NOMO-1 treated with DMSO at 0.1 percent for 48 hours (cell line): ENCODE measurements around the gene FAM171A2.
A peak's percentile ranks its signal among the peaks of the same experiment; 100 is the strongest.

ENCODE experiments used
- DNase-seq: peaks from one replicate; lab custom pipeline; 2025; ENCODE audit not compliant: unreplicated experiment; lab: John Stamatoyannopoulos, UW

Gene FAM171A2

DNA sequence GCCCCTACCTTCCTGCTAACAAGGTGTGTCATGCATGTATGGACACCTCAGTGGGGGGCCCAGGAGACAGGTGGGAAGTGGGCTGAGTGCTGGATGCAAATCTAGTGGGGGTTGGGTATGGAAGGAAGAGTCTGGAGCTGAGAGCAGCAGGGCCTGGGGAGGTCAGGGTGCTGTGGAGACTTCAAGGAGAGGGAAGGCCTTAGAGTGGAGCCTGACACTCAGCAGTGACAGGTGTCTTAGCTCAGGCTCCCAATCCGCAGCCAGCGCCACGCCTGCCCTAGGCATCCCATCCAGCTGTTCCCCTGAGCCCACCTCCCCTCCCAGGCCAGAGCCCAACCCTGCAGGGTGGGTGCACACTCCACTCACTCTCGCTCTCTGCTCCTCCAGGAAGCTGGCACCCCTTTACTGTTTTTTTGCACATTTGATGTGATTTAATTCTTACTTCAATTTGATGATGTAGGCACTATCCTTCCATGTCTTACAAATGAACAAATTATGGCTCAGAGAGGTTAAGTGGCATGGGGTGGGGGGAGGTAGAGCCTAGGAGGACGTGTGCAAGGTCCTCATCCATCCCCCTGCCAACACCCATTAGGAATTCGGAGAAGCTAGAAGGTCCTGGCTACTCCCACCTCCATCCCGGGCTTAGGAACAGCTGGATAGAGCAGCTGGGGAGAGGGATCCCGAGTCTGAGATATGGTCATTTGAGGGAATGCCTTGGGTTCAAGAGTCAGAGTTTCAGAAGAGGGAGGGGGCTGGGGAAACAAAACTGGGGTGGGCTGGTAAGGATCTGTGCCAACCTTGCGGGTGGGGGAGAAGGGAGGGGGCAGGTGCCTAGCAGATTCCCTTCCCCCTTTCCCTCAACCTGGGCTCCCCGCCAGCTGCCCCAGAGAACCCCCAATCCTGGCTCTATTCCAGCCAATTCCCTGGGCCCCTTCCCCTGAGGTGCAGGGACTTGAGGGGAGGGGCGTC, 2.1 kb downstream of the FAM171A2 start:
- no peak for DNase-seq

DNA sequence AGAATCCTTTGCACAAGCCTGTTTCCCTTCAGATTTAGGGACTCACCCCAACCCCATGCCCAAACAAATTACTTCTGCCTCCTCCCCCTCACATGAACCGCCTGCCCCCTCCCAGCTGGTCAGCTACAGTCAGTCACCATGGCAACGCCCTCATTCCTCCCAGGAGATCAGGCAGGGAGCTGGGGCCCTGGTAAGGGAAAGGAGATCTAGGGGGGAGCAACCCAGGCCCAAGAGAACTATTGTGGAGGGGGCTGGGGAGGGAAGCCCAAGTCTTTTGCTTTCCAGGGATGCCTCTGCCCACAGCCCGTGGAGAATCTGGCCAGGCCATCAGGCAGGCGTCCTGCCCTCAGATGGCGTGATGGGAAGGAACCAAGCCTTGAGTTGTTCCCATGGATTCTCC, 2.8 kb downstream of the FAM171A2 start:
- DNase-seq = no peak

DNA sequence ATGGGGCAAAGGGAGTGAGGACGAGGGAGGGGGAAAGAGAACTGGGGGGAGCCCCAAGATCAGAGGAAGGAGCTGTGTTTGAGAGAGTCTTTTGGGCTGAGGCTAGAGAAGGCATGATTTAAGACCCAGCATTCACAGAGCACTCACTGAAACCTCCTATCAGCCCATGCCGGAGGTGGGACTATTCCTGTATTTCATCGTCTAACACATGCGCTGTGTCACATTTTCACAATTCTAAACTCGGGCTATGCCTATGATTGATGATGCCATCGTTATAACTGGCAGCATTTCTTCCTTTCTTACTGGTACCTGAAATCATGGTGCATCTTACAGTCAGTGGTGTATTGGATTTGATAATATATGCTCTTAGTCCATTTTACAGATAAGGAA, 3.5 kb downstream of the FAM171A2 start:
- DNase-seq = no peak

DNA sequence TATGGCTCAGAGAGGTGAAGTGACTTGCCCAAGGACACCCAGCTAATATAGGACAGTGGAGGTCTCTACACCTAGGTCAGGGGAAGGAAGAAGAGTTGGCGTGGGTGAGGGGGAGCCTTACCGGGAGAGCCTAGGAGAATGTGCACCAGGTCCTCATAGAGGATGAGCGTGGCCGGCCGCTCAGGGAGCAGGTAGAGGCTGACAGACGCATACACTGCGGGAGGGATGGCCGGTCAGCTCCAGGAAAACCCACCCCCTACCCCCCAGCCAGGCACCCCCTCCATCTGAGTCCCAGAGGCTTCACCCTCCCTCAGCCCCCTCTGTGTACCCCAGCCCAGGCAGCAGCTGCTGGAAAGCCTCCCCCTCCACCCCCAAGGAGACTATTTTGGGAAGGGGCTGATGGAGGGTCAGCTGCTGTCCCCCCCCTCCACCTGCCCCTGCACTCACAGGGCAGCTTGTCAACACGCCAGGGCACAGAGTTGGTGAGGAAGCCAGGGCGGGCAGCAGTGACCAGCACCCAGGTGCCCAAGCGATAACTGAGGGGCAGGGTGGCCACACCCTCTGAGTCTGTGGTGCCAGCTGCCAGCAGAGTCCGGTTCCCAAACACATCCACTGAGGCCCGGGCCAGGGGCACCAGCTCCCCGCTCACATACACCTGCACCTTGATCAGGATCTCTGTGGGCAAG, 4.1 kb downstream of the FAM171A2 start:
- DNase-seq = no peak

DNA sequence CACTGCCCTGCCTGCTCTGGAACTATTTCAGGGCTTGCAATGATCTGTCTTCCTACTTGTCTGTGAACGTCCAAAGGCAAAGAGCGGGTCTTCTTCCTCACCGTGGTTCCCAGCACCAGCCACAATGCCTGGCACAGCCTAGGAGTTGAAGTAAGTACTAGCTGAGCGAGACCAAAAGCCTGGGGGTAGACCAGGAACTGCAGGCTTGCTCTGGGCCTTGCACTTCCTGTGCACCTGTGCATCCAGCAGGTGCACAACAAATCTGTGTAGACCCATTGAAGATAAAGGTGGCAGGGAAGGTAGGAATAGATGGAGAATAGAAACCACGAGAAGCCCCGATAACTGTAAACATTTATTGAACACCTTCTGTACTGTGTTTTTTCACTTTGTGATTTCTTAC, 4.6 kb downstream of the FAM171A2 start:
- no peak for DNase-seq

DNA sequence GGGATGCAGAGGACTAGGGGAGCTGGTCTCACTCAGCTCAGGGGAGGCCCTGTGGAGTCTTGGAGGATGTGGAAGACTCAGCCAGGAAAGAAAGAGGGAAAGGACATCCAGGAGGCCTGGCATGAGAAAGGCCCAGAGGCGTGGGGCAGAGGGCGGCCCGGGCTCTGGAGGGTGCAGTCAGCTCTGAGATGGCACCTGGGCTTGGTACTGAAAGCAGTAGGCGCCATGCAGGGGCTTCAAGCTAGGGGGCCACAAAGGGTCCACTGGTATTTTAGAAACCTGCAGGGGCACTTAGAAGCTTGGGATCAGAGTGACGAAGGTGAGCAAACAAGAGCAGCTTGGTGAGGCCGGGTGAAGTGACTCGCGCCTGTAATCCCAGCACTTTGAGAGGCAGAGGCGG, 5.6 kb downstream of the FAM171A2 start:
- no peak for DNase-seq

DNA sequence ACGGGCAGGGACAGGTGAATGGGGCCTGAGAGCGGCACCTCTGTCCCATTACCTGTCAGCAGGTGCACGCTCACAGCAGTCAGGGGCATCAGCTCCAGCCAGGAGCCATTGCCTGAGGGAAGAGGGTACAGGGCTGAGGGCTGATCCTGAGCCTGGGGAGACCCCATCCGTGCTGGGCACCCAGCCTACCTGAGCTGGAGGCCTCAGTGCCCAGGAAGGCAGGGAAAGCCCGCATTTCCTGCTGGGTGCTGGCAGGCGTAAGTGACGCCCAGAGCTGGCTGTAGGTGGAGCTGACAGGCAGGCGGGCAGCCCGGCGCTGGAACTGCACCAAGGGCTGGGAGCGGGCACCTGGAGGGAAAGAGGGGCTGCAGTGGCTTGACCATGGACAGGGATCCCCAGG, 7.4 kb downstream of the FAM171A2 start:
- no peak for DNase-seq

DNA sequence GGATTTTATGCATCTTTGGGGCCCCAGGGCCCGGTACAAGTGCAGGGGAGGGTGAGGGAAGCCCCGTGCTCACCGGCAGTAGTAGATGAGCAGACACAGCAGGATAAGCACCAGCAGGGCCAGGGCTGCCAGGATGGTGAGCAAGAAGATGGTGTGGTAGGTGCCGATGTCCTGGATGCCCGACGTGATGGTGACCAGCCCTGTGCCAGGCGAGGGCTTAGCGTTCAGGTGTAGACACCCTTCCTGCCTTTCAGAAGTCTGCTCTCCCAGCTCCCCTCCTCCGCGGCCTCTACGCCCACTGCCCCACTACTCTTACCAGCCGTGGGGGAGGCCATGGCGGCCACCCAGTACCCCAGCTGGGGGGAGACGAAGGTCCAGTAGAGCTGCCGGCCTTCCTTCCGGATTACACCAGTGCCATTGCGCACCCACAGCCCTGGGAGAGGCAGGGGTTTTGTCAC, 8.0 kb downstream of the FAM171A2 start:
- no peak for DNase-seq

DNA sequence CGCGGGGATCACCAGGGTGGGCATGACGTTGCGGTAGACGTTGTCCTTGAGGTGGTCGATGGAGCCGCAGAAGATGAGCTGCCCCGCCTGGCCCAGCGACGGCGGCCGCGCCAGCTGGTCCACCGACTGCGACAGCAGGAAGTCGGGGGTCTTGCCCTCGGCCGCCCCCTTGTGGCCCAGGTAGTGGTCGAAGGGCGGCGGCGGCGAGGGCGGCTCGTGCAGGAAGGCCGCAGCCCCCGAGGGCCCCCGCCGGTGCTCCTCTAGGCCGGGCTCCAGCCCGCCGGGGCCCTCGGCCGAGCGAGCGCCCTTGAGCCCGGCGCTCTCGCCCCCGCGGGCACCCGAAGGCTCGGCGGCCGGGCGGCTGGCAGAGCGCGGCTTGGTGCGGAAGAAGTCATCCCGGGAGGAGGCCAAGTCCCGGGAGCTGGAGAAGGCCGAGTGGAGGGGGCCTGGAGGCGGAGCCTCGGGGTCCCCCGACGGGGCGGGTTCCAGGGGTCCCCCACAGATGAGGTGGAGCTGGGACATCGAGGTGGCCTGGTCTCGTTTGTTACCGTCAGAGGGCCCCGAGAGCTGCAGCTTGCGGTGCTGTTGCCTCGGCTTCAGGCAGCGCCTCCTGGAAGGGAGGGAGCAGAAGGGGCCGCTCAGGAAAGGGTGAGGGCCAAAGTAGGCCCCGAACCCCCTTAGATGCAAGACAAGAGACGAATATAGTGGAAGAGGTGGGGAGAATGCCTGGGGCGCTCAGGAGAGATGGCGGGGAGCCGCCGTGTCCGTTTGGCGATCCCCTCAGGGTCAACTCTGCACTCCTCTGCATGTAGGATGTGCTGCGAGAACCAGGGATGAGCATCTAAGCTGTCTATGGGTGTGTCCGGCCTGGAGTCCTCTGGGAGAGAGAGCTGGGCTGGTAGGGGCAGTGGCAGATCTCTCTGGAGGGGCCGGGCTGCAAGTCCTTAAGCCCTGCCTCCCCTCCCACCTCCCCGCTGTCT, 8.8 kb downstream of the FAM171A2 start:
- DNase-seq = peak; percentile 23

DNA sequence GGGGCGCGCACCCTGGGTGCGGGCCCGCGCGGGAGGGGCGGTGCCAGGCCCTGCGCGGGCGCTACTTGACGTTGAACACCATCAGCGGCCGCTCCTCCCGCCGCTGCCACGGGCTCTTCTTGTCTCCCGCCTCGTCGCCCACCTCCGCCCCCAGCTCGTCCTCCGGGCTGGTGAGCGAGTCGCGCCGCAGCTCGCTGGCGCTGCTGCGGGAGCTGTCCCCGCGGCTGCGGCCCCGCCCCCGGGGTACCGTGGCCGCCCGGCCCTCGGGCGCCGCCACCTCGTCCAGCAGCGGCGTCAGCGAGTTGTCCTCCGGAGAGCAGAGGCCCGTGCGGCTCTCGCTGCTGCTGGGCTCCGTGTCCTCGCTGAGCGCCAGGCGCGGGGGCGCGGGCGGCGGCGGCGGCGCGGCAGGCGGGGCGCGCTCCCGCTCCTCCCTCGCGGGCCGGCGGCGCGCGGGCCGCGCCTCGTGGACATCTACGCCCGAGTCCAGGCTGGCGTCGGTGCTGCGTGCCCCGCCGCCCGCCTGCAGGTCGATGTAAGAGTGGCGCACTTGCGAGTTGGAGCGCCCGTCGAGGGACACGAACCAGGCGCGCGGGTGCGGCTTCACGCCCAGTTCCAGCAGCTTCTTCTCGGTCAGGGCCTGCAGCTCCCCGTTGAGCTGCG, 9.9 kb downstream of the FAM171A2 start:
- DNase-seq = peak; percentile 12

DNA sequence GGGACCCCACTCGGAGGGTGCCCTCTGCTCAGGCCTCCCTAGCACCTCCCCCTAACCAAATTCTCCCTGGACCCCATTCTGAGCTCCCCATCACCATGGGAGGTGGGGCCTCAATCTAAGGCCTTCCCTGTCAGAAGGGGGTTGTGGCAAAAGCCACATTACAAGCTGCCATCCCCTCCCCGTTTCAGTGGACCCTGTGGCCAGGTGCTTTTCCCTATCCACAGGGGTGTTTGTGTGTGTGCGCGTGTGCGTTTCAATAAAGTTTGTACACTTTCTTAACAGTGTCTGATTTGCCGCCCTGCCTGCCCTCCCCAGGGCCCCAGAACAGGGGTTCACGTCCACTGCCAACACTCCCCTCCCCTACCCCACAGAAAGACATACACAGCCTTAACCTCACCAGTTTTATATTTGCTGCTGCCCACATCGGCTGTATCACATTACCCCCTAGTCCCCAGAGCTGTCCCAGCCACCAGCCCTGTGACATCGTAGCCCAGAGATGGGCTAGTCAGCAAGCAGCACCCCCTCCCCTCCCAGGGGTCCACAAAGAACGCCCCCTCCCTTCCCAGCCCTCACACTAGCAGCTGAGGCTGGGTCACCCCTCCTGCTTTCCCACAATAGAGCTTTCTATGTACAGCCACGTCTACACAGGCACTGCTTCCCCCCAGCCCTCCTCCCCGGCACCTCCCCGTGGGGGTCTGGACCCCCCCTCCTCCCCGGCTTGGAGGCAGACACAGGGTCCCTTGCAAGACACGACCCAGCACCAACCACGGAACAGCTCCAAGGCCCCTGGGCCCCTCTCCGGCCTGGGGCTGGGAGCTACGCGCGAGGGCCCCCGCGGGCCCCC, 10.6 kb downstream of the FAM171A2 start:
- no peak for DNase-seq

DNA sequence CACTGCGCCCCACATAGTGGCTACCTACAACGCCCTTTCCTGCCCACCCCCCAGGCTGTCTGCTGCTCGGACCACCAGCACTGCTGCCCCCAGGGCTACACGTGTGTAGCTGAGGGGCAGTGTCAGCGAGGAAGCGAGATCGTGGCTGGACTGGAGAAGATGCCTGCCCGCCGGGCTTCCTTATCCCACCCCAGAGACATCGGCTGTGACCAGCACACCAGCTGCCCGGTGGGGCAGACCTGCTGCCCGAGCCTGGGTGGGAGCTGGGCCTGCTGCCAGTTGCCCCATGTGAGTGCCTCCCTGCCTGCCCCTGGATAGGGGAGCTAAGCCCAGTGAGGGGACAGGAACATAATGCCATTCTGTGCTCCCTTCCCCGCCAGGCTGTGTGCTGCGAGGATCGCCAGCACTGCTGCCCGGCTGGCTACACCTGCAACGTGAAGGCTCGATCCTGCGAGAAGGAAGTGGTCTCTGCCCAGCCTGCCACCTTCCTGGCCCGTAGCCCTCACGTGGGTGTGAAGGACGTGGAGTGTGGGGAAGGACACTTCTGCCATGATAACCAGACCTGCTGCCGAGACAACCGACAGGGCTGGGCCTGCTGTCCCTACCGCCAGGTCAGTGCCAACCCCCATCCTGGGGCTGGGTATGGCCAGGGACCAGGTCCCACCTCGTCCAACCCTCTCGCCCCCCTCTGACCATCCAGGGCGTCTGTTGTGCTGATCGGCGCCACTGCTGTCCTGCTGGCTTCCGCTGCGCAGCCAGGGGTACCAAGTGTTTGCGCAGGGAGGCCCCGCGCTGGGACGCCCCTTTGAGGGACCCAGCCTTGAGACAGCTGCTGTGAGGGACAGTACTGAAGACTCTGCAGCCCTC, 11.5 kb downstream of the FAM171A2 start:
- DNase-seq = no peak

DNA sequence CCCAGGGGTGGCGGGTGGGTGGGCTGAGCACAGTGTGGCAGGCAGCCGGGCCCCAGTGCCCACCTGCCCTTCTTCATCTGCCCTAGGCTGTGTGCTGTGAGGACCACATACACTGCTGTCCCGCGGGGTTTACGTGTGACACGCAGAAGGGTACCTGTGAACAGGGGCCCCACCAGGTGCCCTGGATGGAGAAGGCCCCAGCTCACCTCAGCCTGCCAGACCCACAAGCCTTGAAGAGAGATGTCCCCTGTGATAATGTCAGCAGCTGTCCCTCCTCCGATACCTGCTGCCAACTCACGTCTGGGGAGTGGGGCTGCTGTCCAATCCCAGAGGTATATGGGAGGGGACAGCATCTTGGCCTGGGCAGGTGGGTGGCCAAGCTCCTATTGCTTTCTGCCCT, 12.2 kb downstream of the FAM171A2 start:
- no peak for DNase-seq

DNA sequence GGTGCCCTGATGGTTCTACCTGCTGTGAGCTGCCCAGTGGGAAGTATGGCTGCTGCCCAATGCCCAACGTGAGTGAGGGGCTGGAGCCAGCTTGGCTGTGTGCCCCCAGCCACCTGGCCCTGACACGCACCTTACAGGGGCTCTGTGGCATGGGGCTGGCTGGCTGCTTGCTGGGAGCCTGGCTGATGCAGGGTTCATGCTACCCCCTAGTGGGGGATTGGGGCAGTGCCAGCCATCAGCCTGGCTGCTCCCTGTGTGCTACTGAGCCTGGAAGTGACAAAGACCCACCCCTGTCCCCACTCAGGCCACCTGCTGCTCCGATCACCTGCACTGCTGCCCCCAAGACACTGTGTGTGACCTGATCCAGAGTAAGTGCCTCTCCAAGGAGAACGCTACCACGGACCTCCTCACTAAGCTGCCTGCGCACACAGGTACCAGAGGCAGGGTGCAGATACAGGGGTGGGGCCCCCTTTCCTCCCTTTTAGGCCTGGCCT, 12.9 kb downstream of the FAM171A2 start:
- DNase-seq = peak; percentile 52

DNA sequence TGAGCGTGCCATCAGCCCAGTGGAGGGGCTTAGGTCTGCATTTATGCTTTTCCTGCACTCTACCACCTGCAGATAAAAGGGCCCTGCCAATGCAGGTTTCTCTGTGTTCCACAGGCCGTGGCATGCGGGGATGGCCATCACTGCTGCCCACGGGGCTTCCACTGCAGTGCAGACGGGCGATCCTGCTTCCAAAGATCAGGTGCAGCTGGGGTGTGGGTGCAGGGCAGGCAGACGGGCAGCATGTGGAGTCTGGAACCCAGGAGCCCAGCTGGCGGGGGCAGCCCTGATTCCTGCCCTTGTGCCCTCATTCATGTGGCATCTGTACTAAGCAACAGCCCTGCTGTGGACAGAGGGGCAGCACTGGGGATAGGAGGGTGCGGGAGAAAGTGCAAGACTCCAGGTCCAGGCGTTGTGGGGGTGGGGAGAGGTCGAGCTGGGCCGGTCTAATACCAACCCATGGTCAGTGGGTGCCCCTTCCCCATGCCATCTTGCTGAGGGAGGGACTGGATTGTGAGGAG, 14.0 kb downstream of the FAM171A2 start:
- no peak for DNase-seq

DNA sequence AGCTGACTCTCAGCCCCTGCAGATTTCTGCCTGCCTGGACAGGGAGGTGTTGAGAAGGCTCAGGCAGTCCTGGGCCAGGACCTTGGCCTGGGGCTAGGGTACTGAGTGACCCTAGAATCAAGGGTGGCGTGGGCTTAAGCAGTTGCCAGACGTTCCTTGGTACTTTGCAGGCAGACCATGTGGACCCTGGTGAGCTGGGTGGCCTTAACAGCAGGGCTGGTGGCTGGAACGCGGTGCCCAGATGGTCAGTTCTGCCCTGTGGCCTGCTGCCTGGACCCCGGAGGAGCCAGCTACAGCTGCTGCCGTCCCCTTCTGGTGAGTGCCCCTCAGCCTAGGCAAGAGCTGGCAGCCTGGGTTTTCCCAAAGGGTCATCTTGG, 14.7 kb downstream of the FAM171A2 start:
- DNase-seq = no peak

DNA sequence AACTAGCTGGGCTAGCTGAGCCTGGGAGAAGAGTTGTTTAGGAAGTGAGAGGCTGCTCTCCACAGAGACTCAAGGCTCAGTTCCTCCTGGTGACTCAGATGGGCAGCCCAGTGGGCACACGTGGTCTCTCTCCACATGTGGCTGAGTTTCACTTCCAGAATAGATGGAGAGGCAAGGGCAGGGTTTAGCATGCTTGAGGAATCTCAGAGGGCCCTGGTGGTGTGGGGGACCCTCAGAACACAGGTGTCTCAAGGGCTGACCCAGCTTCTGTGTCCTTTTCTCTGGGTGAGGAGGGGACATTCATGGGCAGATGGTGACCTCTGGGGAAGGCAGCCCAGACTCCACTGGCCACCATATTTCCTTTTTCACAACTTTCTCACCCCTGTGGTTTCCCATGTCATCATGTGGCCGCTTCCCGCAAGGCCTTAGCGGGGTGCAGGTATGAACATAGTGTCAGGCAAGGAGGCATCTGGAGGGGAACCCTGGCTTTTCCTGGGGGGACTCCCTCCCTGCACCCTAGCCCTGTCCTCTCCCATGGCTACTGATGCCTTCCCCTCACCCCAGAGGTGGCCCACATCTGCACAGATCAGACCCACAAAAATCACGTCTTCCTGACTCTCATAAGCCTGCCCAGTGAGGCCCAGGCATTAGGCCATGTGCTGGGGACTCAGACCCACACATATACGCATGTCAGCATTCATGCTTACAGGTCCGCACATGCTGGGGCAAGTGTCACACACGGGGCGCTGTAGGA, 15.2 kb downstream of the FAM171A2 start:
- DNase-seq = peak; percentile 98
